ENCODE measurements around the gene PIGS. TPM values are rescaled to one million over a fixed set of nuclear protein-coding genes. Genes with fewer than 3 reads are reported as not detected.
A peak's percentile ranks its signal among the peaks of the same experiment; 100 is the strongest.
"Not testable (repeated sequence)": the region's sequence is repeated elsewhere in the genome, so short reads cannot be mapped to it uniquely, and the experiment has no call there.

The PIGS gene
- total RNA-seq, 1 experiment from 2014 or later = 50.8 TPM

- in situ Hi-C loops (cut with HindIII; ENCODE audit: low sequenced_read_pairs) = no loop called here
- no peak for DNase-seq (ENCODE audit: low spot score)
Measured at GRCh38 chr17:28536532-28537218, 34.6 kb downstream of the PIGS start.

GRCh38 chr17:28534740-28535375 lies 36.5 kb downstream of the PIGS start:
- DNase-seq (ENCODE audit: low spot score) = no peak
- in situ Hi-C loops (cut with HindIII; ENCODE audit: low sequenced_read_pairs) = no loop called here

- in situ Hi-C loops (cut with HindIII; ENCODE audit: low sequenced_read_pairs) = no loop called here
Measured at GRCh38 chr17:28533091-28533807, 38.1 kb downstream of the PIGS start.

GRCh38 chr17:28532050-28532960 lies 39.0 kb downstream of the PIGS start:
- DNase-seq (ENCODE audit: low spot score) = no peak
- in situ Hi-C loops (cut with HindIII; ENCODE audit: low sequenced_read_pairs) = no loop called here

More at GRCh38 chr17:28533091-28533807, 38.1 kb downstream of the PIGS start:
- no peak for DNase-seq (ENCODE audit: low spot score)

GRCh38 chr17:28530926-28531325 lies 40.4 kb downstream of the PIGS start:
- in situ Hi-C loops (cut with HindIII; ENCODE audit: low sequenced_read_pairs) = no loop called here

GRCh38 chr17:28530250-28530649 lies 41.1 kb downstream of the PIGS start:
- no peak for DNase-seq (ENCODE audit: low spot score)
- in situ Hi-C loops (cut with HindIII; ENCODE audit: low sequenced_read_pairs) = no loop called here

More at GRCh38 chr17:28530926-28531325, 40.4 kb downstream of the PIGS start:
- DNase-seq (ENCODE audit: low spot score) = no peak

- in situ Hi-C loops (cut with HindIII; ENCODE audit: low sequenced_read_pairs) = no loop called here
- no peak for DNase-seq (ENCODE audit: low spot score)
Measured at GRCh38 chr17:28529013-28529400, 42.3 kb downstream of the PIGS start.

GRCh38 chr17:28528327-28529012 lies 42.9 kb downstream of the PIGS start:
- in situ Hi-C loops (cut with HindIII; ENCODE audit: low sequenced_read_pairs) = no loop called here
- no peak for DNase-seq (ENCODE audit: low spot score)

- in situ Hi-C loops (cut with HindIII; ENCODE audit: low sequenced_read_pairs) = no loop called here
- peak; percentile 21 for DNase-seq (ENCODE audit: low spot score)
Measured at GRCh38 chr17:28527859-28528258, 43.5 kb downstream of the PIGS start.

- in situ Hi-C loops (cut with HindIII; ENCODE audit: low sequenced_read_pairs) = no loop called here
- no peak for DNase-seq (ENCODE audit: low spot score)
Measured at GRCh38 chr17:28527181-28527681, 44.1 kb downstream of the PIGS start.

- in situ Hi-C loops (cut with HindIII; ENCODE audit: low sequenced_read_pairs) = no loop called here
- DNase-seq (ENCODE audit: low spot score) = no peak
Measured at GRCh38 chr17:28526381-28526780, 44.9 kb downstream of the PIGS start.

GRCh38 chr17:28524476-28525424 lies 46.6 kb downstream of the PIGS start:
- no peak for DNase-seq (ENCODE audit: low spot score)
- in situ Hi-C loops (cut with HindIII; ENCODE audit: low sequenced_read_pairs) = no loop called here

GRCh38 chr17:28523876-28524275 lies 47.4 kb downstream of the PIGS start:
- in situ Hi-C loops (cut with HindIII; ENCODE audit: low sequenced_read_pairs) = no loop called here
- no peak for DNase-seq (ENCODE audit: low spot score)

GRCh38 chr17:28523186-28523585 lies 48.1 kb downstream of the PIGS start:
- DNase-seq (ENCODE audit: low spot score) = no peak
- in situ Hi-C loops (cut with HindIII; ENCODE audit: low sequenced_read_pairs) = no loop called here

GRCh38 chr17:28522281-28522680 lies 49.0 kb downstream of the PIGS start:
- DNase-seq (ENCODE audit: low spot score); in situ Hi-C loops (cut with HindIII; ENCODE audit: low sequenced_read_pairs): not testable (repeated sequence)

- in situ Hi-C loops (cut with HindIII; ENCODE audit: low sequenced_read_pairs) = no loop called here
- no peak for DNase-seq (ENCODE audit: low spot score)
Measured at GRCh38 chr17:28521311-28522085, 49.8 kb downstream of the PIGS start.

GRCh38 chr17:28520687-28521086 lies 50.6 kb downstream of the PIGS start:
- in situ Hi-C loops (cut with HindIII; ENCODE audit: low sequenced_read_pairs) = no loop called here

More at GRCh38 chr17:28520687-28521086, 50.6 kb downstream of the PIGS start:
- no peak for DNase-seq (ENCODE audit: low spot score)

Measured in G401 (cell line).